H9 (cell line): Measurements from ENCODE around the gene PREPL. TPM values are rescaled to one million over a fixed set of nuclear protein-coding genes. Genes with fewer than 3 reads are reported as not detected.

Experiments used
- DNase-seq: peaks from one replicate; pipeline ENCODE4 v3.0.0-alpha.2; 2017
- H2AFZ ChIP-seq: one replicate; pipeline ENCODE4 v1.6.1; 2013; ENCODE audit warnings: mild to moderate bottlenecking, low read length, control low read depth, moderate library complexity
- H2AK5ac ChIP-seq: 2 replicates; pipeline ENCODE4 v1.6.1; 2013; ENCODE audit warnings: low read length, control low read depth, mixed read lengths; ENCODE audit not compliant: insufficient read length
- H2BK120ac ChIP-seq: one replicate; pipeline ENCODE4 v1.6.1; 2013; ENCODE audit warnings: low read depth, mild to moderate bottlenecking, low read length, control low read depth, inconsistent platforms; ENCODE audit not compliant: poor library complexity, severe bottlenecking
- H2BK12ac ChIP-seq: 2 replicates; pipeline ENCODE4 v1.6.1; 2013; ENCODE audit warnings: low read length, control low read depth, mixed read lengths, low read depth; ENCODE audit not compliant: insufficient read length
- H2BK15ac ChIP-seq: 2 replicates; pipeline ENCODE4 v1.6.1; 2013; ENCODE audit warnings: low read depth, low read length, control low read depth
- H2BK20ac ChIP-seq: one replicate; pipeline ENCODE4 v1.6.1; 2013; ENCODE audit warnings: low read depth, mild to moderate bottlenecking, low read length, control low read depth, inconsistent platforms; ENCODE audit not compliant: poor library complexity, severe bottlenecking
- H2BK5ac ChIP-seq: 2 replicates; pipeline ENCODE4 v1.6.1; 2013; ENCODE audit warnings: low read length, control low read depth, mixed read lengths; ENCODE audit not compliant: insufficient read length
- H3K14ac ChIP-seq: 2 replicates; pipeline ENCODE4 v1.6.1; 2013; ENCODE audit warnings: low read length, control low read depth; ENCODE audit not compliant: insufficient read depth
- H3K18ac ChIP-seq: 2 replicates; pipeline ENCODE4 v1.6.1; 2013; ENCODE audit warnings: low read depth, mild to moderate bottlenecking, mixed read lengths, low read length, control low read depth; ENCODE audit not compliant: insufficient read length
- H3K23ac ChIP-seq: 2 replicates; pipeline ENCODE4 v1.6.1; 2013; ENCODE audit warnings: low read length, control low read depth, mixed read lengths, low read depth; ENCODE audit not compliant: insufficient read length
- H3K23me2 ChIP-seq: 2 replicates; pipeline ENCODE4 v1.6.1; 2013; ENCODE audit warnings: low read depth, mild to moderate bottlenecking, mixed read lengths, low read length, control low read depth; ENCODE audit not compliant: insufficient read length, poor library complexity, severe bottlenecking
- H3K27ac ChIP-seq: 2 replicates; pipeline ENCODE4 v1.5.1; 2013; ENCODE audit warnings: low read length, control low read depth, mixed read lengths, low read depth; ENCODE audit not compliant: insufficient read length
- H3K27me3 ChIP-seq: 2 replicates; pipeline ENCODE4 v1.6.1; 2013; ENCODE audit warnings: low read length, control low read depth, inconsistent platforms; ENCODE audit not compliant: insufficient read depth
- H3K4ac ChIP-seq: 2 replicates; pipeline ENCODE4 v1.6.1; 2013; ENCODE audit warnings: low read depth, mild to moderate bottlenecking, control low read depth, inconsistent platforms, low read length, moderate library complexity
- H3K4me1 ChIP-seq: 2 replicates; pipeline ENCODE4 v1.6.1; 2013; ENCODE audit warnings: low read length, control low read depth, inconsistent platforms; ENCODE audit not compliant: insufficient read depth
- H3K4me2 ChIP-seq: 2 replicates; pipeline ENCODE4 v1.6.1; 2013; ENCODE audit warnings: low read length, control low read depth, mixed read lengths; ENCODE audit not compliant: insufficient read length, insufficient read depth
- H3K56ac ChIP-seq: 2 replicates; pipeline ENCODE4 v1.6.1; 2013; ENCODE audit warnings: low read depth, mild to moderate bottlenecking, mixed read lengths, low read length, control low read depth; ENCODE audit not compliant: insufficient read length
- H3K79me1 ChIP-seq: 2 replicates; pipeline ENCODE4 v1.6.1; 2013; ENCODE audit warnings: low read depth, mild to moderate bottlenecking, moderate library complexity, low read length, control low read depth, inconsistent platforms; ENCODE audit not compliant: insufficient read depth, poor library complexity, severe bottlenecking
- H3K79me2 ChIP-seq: 2 replicates; pipeline ENCODE4 v1.6.1; 2013; ENCODE audit warnings: low read length, control low read depth, inconsistent platforms; ENCODE audit not compliant: insufficient read depth
- H3K9ac ChIP-seq: 2 replicates; pipeline ENCODE4 v1.6.1; 2013; ENCODE audit warnings: low read length, control low read depth, mixed read lengths; ENCODE audit not compliant: insufficient read length; ENCODE audit errors: extremely low read depth
- H3K9me3 ChIP-seq: one replicate; pipeline ENCODE4 v1.6.1; 2013; ENCODE audit warnings: low read depth, low read length, inconsistent platforms; ENCODE audit not compliant: control insufficient read depth
- H3T11ph ChIP-seq: one replicate; pipeline ENCODE4 v1.6.1; 2013; ENCODE audit warnings: mild to moderate bottlenecking, low read length, control low read depth, inconsistent platforms
- H4K20me1 ChIP-seq: one replicate; pipeline ENCODE4 v1.6.1; 2013; ENCODE audit not compliant: control insufficient read depth, insufficient read length, insufficient read depth
- H4K5ac ChIP-seq: 2 replicates; pipeline ENCODE4 v1.6.1; 2013; ENCODE audit warnings: low read depth, mild to moderate bottlenecking, mixed read lengths, low read length, control low read depth; ENCODE audit not compliant: insufficient read length
- H4K8ac ChIP-seq: replicated peaks from 2 replicates; pipeline ENCODE4 v1.6.1; 2013; ENCODE audit warnings: low read length, control low read depth, mixed read lengths, low read depth; ENCODE audit not compliant: insufficient read length
- H4K91ac ChIP-seq: 2 replicates; pipeline ENCODE4 v1.6.1; 2013; ENCODE audit warnings: low read depth, mild to moderate bottlenecking, moderate library complexity, mixed read lengths, low read length, control low read depth; ENCODE audit not compliant: insufficient read length
- H3K27ac Mint-ChIP-seq, 3 experiments: 2 replicates in 2 of 3; 3 replicates in 1 of 3; pipeline ENCODE4 v1.8.0; 2020 to 2021; ENCODE audit warnings: mixed read lengths in 3 of 3, mild to moderate bottlenecking in 1 of 3, moderate library complexity in 1 of 3
- H3K27me3 Mint-ChIP-seq: 2 replicates; pipeline ENCODE4 v1.8.0; 2021; ENCODE audit warnings: low read depth, mild to moderate bottlenecking, moderate library complexity, mixed read lengths
- H3K36me3 Mint-ChIP-seq, 3 experiments: 2 replicates in 2 of 3; 3 replicates in 1 of 3; pipeline ENCODE4 v1.8.0; 2020 to 2021; ENCODE audit warnings: low read depth in 3 of 3, mixed read lengths in 3 of 3; ENCODE audit not compliant: insufficient read depth in 1 of 3
- H3K4me1 Mint-ChIP-seq, 2 experiments: 2 replicates each; pipeline ENCODE4 v1.8.0; 2020; ENCODE audit warnings: mixed read lengths in 2 of 2
- H3K4me3 Mint-ChIP-seq, 2 experiments: 2 replicates in 1 of 2; 3 replicates in 1 of 2; pipeline ENCODE4 v1.8.0; 2020 to 2021; ENCODE audit warnings: mild to moderate bottlenecking in 2 of 2, mixed read lengths in 2 of 2, moderate library complexity in 1 of 2
- H3K9me3 Mint-ChIP-seq, 2 experiments: 2 replicates in 1 of 2; 3 replicates in 1 of 2; pipeline ENCODE4 v1.8.0; 2020; ENCODE audit warnings: mild to moderate bottlenecking in 2 of 2, mixed read lengths in 2 of 2, moderate library complexity in 1 of 2
- CTCF ChIP-seq: fragments of 200-600 bp; sonication (generic); conservative IDR thresholded peaks from 3 replicates; pipeline ENCODE4 v1.8.0; 2021; ENCODE audit warnings: antibody characterized with exemption, mild to moderate bottlenecking
- WGBS: extraction: QIAGEN DNeasy Blood & Tissue Kit; methylation state at CpG from one replicate; pipeline ENCODE4 v1.1.7; 2013; ENCODE audit warnings: missing lambda C conversion rate, low lambda C conversion rate, mixed read lengths; ENCODE audit not compliant: insufficient read length; ENCODE audit errors: extremely low coverage; 5-methylcytosine and 5-hydroxymethylcytosine counted together
- total RNA-seq: library from RNA; stranded (reverse); gene quantifications from 2 replicates; pipeline ENCODE4 v1.2.1, GENCODE V29; 2021

The PREPL gene
- total RNA-seq, 1 experiment from 2014 or later = 30.1 TPM

GRCh38 chr2:44348400-44348799 lies 12.9 kb downstream of the PREPL start:
- Histone ChIP-seq H3K14ac (no peak overlapping the region), H2AFZ (no peak overlapping the region), H2BK20ac (no peak overlapping the region), H3K23me2 (no peaks in the 10 kb centered on the region), H3T11ph (no peak overlapping the region), H2BK120ac (no peak overlapping the region), H3K4me1 (no peaks in the 10 kb centered on the region), H4K20me1 (no peaks in the 10 kb centered on the region), H3K79me2 (no peaks in the 10 kb centered on the region), H3K27me3 (no peaks in the 10 kb centered on the region), H3K27ac (no peak overlapping the region), H4K91ac (no peak overlapping the region), H3K23ac (no peak overlapping the region), H2BK15ac (no peak overlapping the region), H3K79me1 (no peaks in the 10 kb centered on the region), H2BK12ac (no peak overlapping the region), H3K56ac (no peak overlapping the region), H2AK5ac (no peak overlapping the region), H4K8ac (no peak overlapping the region), H3K4me2 (no peak overlapping the region), H3K9me3 (no peaks in the 10 kb centered on the region), H3K4ac (no peak overlapping the region), H3K18ac (no peak overlapping the region), H4K5ac (no peak overlapping the region), H3K9ac (no peak overlapping the region), H2BK5ac (no peak overlapping the region)
- no peaks in the 10 kb centered on the region for H3K27me3 Mint-ChIP-seq
- H3K27ac Mint-ChIP-seq = no peak overlapping the region; a peak in 1 of 7 replicates
- H3K36me3 Mint-ChIP-seq = peaks cover 3 to 10% (median 8%) of the 10 kb centered on the region in 3 experiments; a peak in 4 of 7 replicates
- DNase-seq = no peak
- H3K4me1 Mint-ChIP-seq = peaks cover 13% of the 10 kb centered on the region in 2 experiments
- no peaks in the 10 kb centered on the region for H3K9me3 Mint-ChIP-seq
- no peak for TF ChIP-seq CTCF
- H3K4me3 Mint-ChIP-seq = no peak overlapping the region
- WGBS = no CpG with 5 or more reads among the region's 2 CpGs
